Hindlimb muscle (tissue), 1 donor: ENCODE results near the gene MS4A18. TPM values are rescaled to one million over a fixed set of nuclear protein-coding genes. Genes with fewer than 3 reads are reported as not detected.
"Not testable (repeated sequence)": the region's sequence is repeated elsewhere in the genome, so short reads cannot be mapped to it uniquely, and the experiment has no call there.

Experiments used
- DNase-seq: peaks from one replicate; pipeline ENCODE4 v3.0.0-alpha.2; 2013
- polyA plus RNA-seq: library from polyadenylated mRNA; unstranded; fragments of 120-200 nt; gene quantifications from one replicate; pipeline ENCODE4 v1.2.1, GENCODE V29; 2013; ENCODE audit not compliant: insufficient read length

MS4A18 gene
- not detected for polyA plus RNA-seq

GRCh38 chr11:60724420-60724819 lies at the start of gene MS4A18:
TSS of gene MS4A18 (plus strand) at chr11:60724720.
- DNase-seq, result no peak

- not testable (repeated sequence) for DNase-seq
These were observed 46.3 kb upstream of the MS4A18 start for GRCh38 chr11:60678231-60678630.

- no peak for DNase-seq
These were observed 44.6 kb upstream of the MS4A18 start for GRCh38 chr11:60679879-60680278.

GRCh38 chr11:60680455-60681119 lies 43.9 kb upstream of the MS4A18 start:
- no peak for DNase-seq

GRCh38 chr11:60684541-60684848 lies 40.0 kb upstream of the MS4A18 start:
- not testable (repeated sequence) for DNase-seq

GRCh38 chr11:60691661-60692060 lies 32.9 kb upstream of the MS4A18 start:
- no peak for DNase-seq

- DNase-seq, result peak; percentile 11
These were observed 25.2 kb upstream of the MS4A18 start, which contains the start of gene MS4A8 for GRCh38 chr11:60699284-60699691. TSS of gene MS4A8 (plus strand) at chr11:60699612. CDS start at chr11:60700861, 1,249 bp downstream.

- peak; percentile 15 for DNase-seq
These were observed 24.6 kb upstream of the MS4A18 start for GRCh38 chr11:60699936-60700335.

GRCh38 chr11:60700689-60701468 lies 23.6 kb upstream of the MS4A18 start:
- DNase-seq, result peak; percentile 55

GRCh38 chr11:60701469-60701818 lies 23.1 kb upstream of the MS4A18 start:
- DNase-seq, result no peak

GRCh38 chr11:60703374-60703773 lies 21.1 kb upstream of the MS4A18 start:
- DNase-seq, result no peak

GRCh38 chr11:60705895-60706294 lies 18.6 kb upstream of the MS4A18 start:
- DNase-seq, result no peak

GRCh38 chr11:60706931-60707330 lies 17.6 kb upstream of the MS4A18 start:
- no peak for DNase-seq

- no peak for DNase-seq
These were observed 14.0 kb upstream of the MS4A18 start for GRCh38 chr11:60710482-60710881.

- no peak for DNase-seq
These were observed 13.2 kb upstream of the MS4A18 start for GRCh38 chr11:60711276-60711675.

- DNase-seq, result not testable (repeated sequence)
These were observed 11.1 kb upstream of the MS4A18 start for GRCh38 chr11:60713423-60713822.

- DNase-seq, result no peak
These were observed 6.6 kb upstream of the MS4A18 start for GRCh38 chr11:60717956-60718355.

- DNase-seq, result no peak
These were observed 5.8 kb upstream of the MS4A18 start for GRCh38 chr11:60718524-60719316.

GRCh38 chr11:60719391-60719790 lies 5.1 kb upstream of the MS4A18 start:
- no peak for DNase-seq

GRCh38 chr11:60720460-60720859 lies 4.1 kb upstream of the MS4A18 start:
- no peak for DNase-seq

GRCh38 chr11:60725592-60725991 lies 1.1 kb downstream of the MS4A18 start:
- no peak for DNase-seq

GRCh38 chr11:60731586-60731985 lies 7.1 kb downstream of the MS4A18 start:
- DNase-seq, result no peak

GRCh38 chr11:60734279-60734678 lies 9.8 kb downstream of the MS4A18 start:
- no peak for DNase-seq
